GM21423 (cell line): ENCODE data around the gene GGPS1.
A peak's percentile ranks its signal among the peaks of the same experiment; 100 is the strongest.
"Not testable (repeated sequence)": the region's sequence is repeated elsewhere in the genome, so short reads cannot be mapped to it uniquely, and the experiment has no call there.

Source experiments
- ATAC-seq: cut with Tn5 transposase; IDR thresholded peaks from one replicate; pipeline ENCODE4 v1.9.1; 2021; ENCODE audit warnings: mild to moderate bottlenecking, moderate library complexity; ENCODE audit not compliant: unreplicated experiment

The GGPS1 gene

GRCh38 chr1:235336903-235337302 lies 8.5 kb downstream of the GGPS1 start:
- no peak for ATAC-seq

- ATAC-seq: no peak
Measured at GRCh38 chr1:235339746-235340145, 11.4 kb downstream of the GGPS1 start.

GRCh38 chr1:235341334-235341733 lies 13.0 kb downstream of the GGPS1 start:
- no peak for ATAC-seq

GRCh38 chr1:235342039-235342438 lies 13.7 kb downstream of the GGPS1 start:
- no peak for ATAC-seq

GRCh38 chr1:235342471-235342870 lies 14.1 kb downstream of the GGPS1 start:
- ATAC-seq: no peak

GRCh38 chr1:235343726-235344125 lies 15.4 kb downstream of the GGPS1 start:
- no peak for ATAC-seq

- ATAC-seq: no peak
Measured at GRCh38 chr1:235351441-235351840, 23.1 kb downstream of the GGPS1 start.

- ATAC-seq: no peak
Measured at GRCh38 chr1:235351898-235352297, 23.5 kb downstream of the GGPS1 start.

GRCh38 chr1:235357485-235358373 lies 29.4 kb downstream of the GGPS1 start:
- no peak for ATAC-seq

- ATAC-seq: no peak
Measured at GRCh38 chr1:235358899-235359298, 30.5 kb downstream of the GGPS1 start.

- not testable (repeated sequence) for ATAC-seq
Measured at GRCh38 chr1:235364189-235364588, 35.8 kb downstream of the GGPS1 start.

GRCh38 chr1:235366286-235366685 lies 37.9 kb downstream of the GGPS1 start:
- no peak for ATAC-seq

- peak; percentile 100 for ATAC-seq
Measured at GRCh38 chr1:235367000-235367908, 38.9 kb downstream of the GGPS1 start, which contains the start of gene TBCE. Gene TBCE (plus strand): TSS chr1:235367427. CDS start chr1:235380050, 12,623 bp downstream.

GRCh38 chr1:235368428-235368827 lies 40.1 kb downstream of the GGPS1 start:
- no peak for ATAC-seq

GRCh38 chr1:235369802-235370201 lies 41.4 kb downstream of the GGPS1 start:
- ATAC-seq: no peak

GRCh38 chr1:235375919-235376605 lies 47.7 kb downstream of the GGPS1 start:
- ATAC-seq: no peak

GRCh38 chr1:235378134-235378735 lies 49.9 kb downstream of the GGPS1 start:
- ATAC-seq: not testable (repeated sequence)

- not testable (repeated sequence) for ATAC-seq
Measured at GRCh38 chr1:235381955-235382739, 53.8 kb downstream of the GGPS1 start.

- ATAC-seq: not testable (repeated sequence)
Measured at GRCh38 chr1:235385633-235386032, 57.3 kb downstream of the GGPS1 start.

GRCh38 chr1:235391874-235392273 lies 63.5 kb downstream of the GGPS1 start:
- ATAC-seq: no peak
